ENCODE measurements around the gene LCP2. TPM values are rescaled to one million over a fixed set of nuclear protein-coding genes. Genes with fewer than 3 reads are reported as not detected.
A peak's percentile ranks its signal among the peaks of the same experiment; 100 is the strongest.

The LCP2 gene
- total and polyA plus RNA-seq, 2 donors (not counting 1 experiment from before 2014, with no cell fraction given) = 11.7 to 13.9 TPM

GRCh38 chr5:170301981-170302652, 4.5 kb upstream of the LCP2 start:
- no peak overlapping the region for H2AFZ ChIP-seq (ENCODE audit: insufficient read depth, low read depth, low read length, poor library complexity, severe bottlenecking)
- Mint-ChIP-seq H3K4me1 (peaks cover 46% of the 10 kb centered on the region), H3K9me3 (ENCODE audit: insufficient read depth) (no peaks in the 10 kb centered on the region), H3K27me3 (peaks cover 12% of the 10 kb centered on the region), H3K4me3 (peak overlapping the region; percentile 47), H3K27ac (no peak overlapping the region)
- peak overlapping the region; percentile 9 for H3K9ac ChIP-seq (ENCODE audit: low read length)
- ChIA-PET POLR2A (interaction anchor here (1.7 kb wide), 1 partner anchor 32 kb away, joined by 4 read pairs; no protein-coding TSS in a partner anchor), CTCF (interaction anchor here (1.0 to 1.9 kb wide), 5 partner anchors 19 to 37 kb away, joined by 3 to 10 read pairs (median 4); no protein-coding TSS in a partner anchor)
- no peaks in the 10 kb centered on the region for H4K20me1 ChIP-seq (ENCODE audit: control insufficient read depth, insufficient read depth, low read length, poor library complexity, severe bottlenecking)
- 69% methylated on average over 6 of the region's 11 CpGs for WGBS (ENCODE audit: insufficient coverage)
- H3K27ac ChIP-seq (ENCODE audit: low read length in 2 of 2) = no peak overlapping the region
- TF ChIP-seq EZH2 (IDR thresholded peaks at IDR 0.05; ENCODE audit: borderline replicate concordance, insufficient read depth, low read depth, low read length, poor library complexity, severe bottlenecking) (no peak), CTCF (IDR thresholded peaks at IDR 0.05) (no peak)
- H3K36me3 ChIP-seq (replicated peaks in 1 of 2; ENCODE audit: control extremely low read depth in 1 of 2, control insufficient read depth in 1 of 2, extremely low read depth in 1 of 2, insufficient read depth in 2 of 2, low read length in 1 of 2) = no peaks in the 10 kb centered on the region
- H3K4me2 ChIP-seq (replicated peaks; ENCODE audit: low read depth, low read length, poor library complexity, severe bottlenecking) = peak overlapping the region; percentile 72
- H3K4me1 ChIP-seq (ENCODE audit: control insufficient read depth in 2 of 2, insufficient read depth in 2 of 2, low read length in 2 of 2) = peaks cover 31 to 37% of the 10 kb centered on the region in 2 donors
- DNase-seq = peak; percentile 14
- intact Hi-C loops (cut with micrococcal nuclease) = loop anchor here (5.0 kb wide), 1 partner anchor 35 kb away; no protein-coding TSS in a partner anchor
- no peaks in the 10 kb centered on the region for H3K9me3 ChIP-seq (ENCODE audit: control extremely low read depth in 1 of 3, control insufficient read depth in 2 of 3, insufficient read depth in 1 of 3, low read length in 2 of 3)
- H3K4me3 ChIP-seq (ENCODE audit: control extremely low read depth in 1 of 5, extremely low read depth in 1 of 5, insufficient read depth in 1 of 5, low read depth in 2 of 5, low read length in 4 of 5) = no peak overlapping the region
- peaks cover 11% of the 10 kb centered on the region for H3K79me2 ChIP-seq (ENCODE audit: control insufficient read depth, insufficient read depth, low read length)
- peaks cover 0 to 15% (median 3%) of the 10 kb centered on the region in 4 experiments for H3K27me3 ChIP-seq (replicated peaks in 1 of 4; ENCODE audit: control extremely low read depth in 1 of 4, control insufficient read depth in 3 of 4, insufficient read depth in 4 of 4, low read length in 3 of 4)
- ATAC-seq (ENCODE audit: low read depth) = no peak

GRCh38 chr5:170301149-170301548, 3.6 kb upstream of the LCP2 start:
- intact Hi-C loops (cut with micrococcal nuclease) = loop anchor here (5.0 kb wide), 1 partner anchor 34 kb away; no protein-coding TSS in a partner anchor
- peaks cover 51% of the 10 kb centered on the region for H3K4me1 Mint-ChIP-seq
- Histone ChIP-seq H3K9ac (ENCODE audit: low read length) (no peak overlapping the region), H2AFZ (ENCODE audit: insufficient read depth, low read depth, low read length, poor library complexity, severe bottlenecking) (no peak overlapping the region), H3K79me2 (ENCODE audit: control insufficient read depth, insufficient read depth, low read length) (peaks cover 20% of the 10 kb centered on the region), H3K9me3 (ENCODE audit: control extremely low read depth in 1 of 3, control insufficient read depth in 2 of 3, insufficient read depth in 1 of 3, low read length in 2 of 3) (no peaks in the 10 kb centered on the region), H3K27ac (ENCODE audit: low read length in 2 of 2) (no peak overlapping the region), H3K36me3 (replicated peaks in 1 of 2; ENCODE audit: control extremely low read depth in 1 of 2, control insufficient read depth in 1 of 2, extremely low read depth in 1 of 2, insufficient read depth in 2 of 2, low read length in 1 of 2) (no peaks in the 10 kb centered on the region), H3K27me3 (replicated peaks in 1 of 4; ENCODE audit: control extremely low read depth in 1 of 4, control insufficient read depth in 3 of 4, insufficient read depth in 4 of 4, low read length in 3 of 4) (peaks cover 0 to 24% (median 8%) of the 10 kb centered on the region in 4 experiments), H3K4me1 (ENCODE audit: control insufficient read depth in 2 of 2, insufficient read depth in 2 of 2, low read length in 2 of 2) (peaks cover 41 to 47% of the 10 kb centered on the region in 2 donors), H3K4me3 (ENCODE audit: control extremely low read depth in 1 of 5, extremely low read depth in 1 of 5, insufficient read depth in 1 of 5, low read depth in 2 of 5, low read length in 4 of 5) (no peak overlapping the region), H3K4me2 (replicated peaks; ENCODE audit: low read depth, low read length, poor library complexity, severe bottlenecking) (no peak overlapping the region), H4K20me1 (ENCODE audit: control insufficient read depth, insufficient read depth, low read length, poor library complexity, severe bottlenecking) (no peaks in the 10 kb centered on the region)
- ChIA-PET POLR2A (no interaction called here), CTCF (interaction anchor here (1.4 kb wide), 1 partner anchor 30 kb away, joined by 3 read pairs; no protein-coding TSS in a partner anchor)
- DNase-seq (no peak), ATAC-seq (ENCODE audit: low read depth) (no peak)
- H3K27ac Mint-ChIP-seq = peak overlapping the region; percentile 53
- H3K4me3 Mint-ChIP-seq = no peak overlapping the region
- no peaks in the 10 kb centered on the region for H3K9me3 Mint-ChIP-seq (ENCODE audit: insufficient read depth)
- TF ChIP-seq EZH2 (IDR thresholded peaks at IDR 0.05; ENCODE audit: borderline replicate concordance, insufficient read depth, low read depth, low read length, poor library complexity, severe bottlenecking) = no peak
- no peak for TF ChIP-seq CTCF (IDR thresholded peaks at IDR 0.05)
- 92% methylated on average over 9 of the region's 9 CpGs for WGBS (ENCODE audit: insufficient coverage)
- H3K27me3 Mint-ChIP-seq = peaks cover 15% of the 10 kb centered on the region

All from B cell (primary cell).